Stimulated activated CD4-positive, alpha-beta T cell treated with anti-CD3 and anti-CD28 coated beads, TNF-alpha, amount 100 ng/mL, for 48 hours (primary cell): Measurements from ENCODE around the gene HNRNPUL1.
"Not testable (repeated sequence)": the region's sequence is repeated elsewhere in the genome, so short reads cannot be mapped to it uniquely, and the experiment has no call there.

ENCODE experiments used
- DNase-seq, 3 donors: peaks; one replicate each; pipeline ENCODE4 v3.0.0-alpha.2; 2020; ENCODE audit warnings: low read depth in 3 of 3

Gene HNRNPUL1

GRCh38 chr19:41276231-41276630 lies 12.1 kb downstream of the HNRNPUL1 start:
- no peak for DNase-seq

GRCh38 chr19:41278478-41278877 lies 14.3 kb downstream of the HNRNPUL1 start:
- DNase-seq = no peak

- DNase-seq = no peak
These were observed 24.7 kb downstream of the HNRNPUL1 start for GRCh38 chr19:41288673-41289530.

- not testable (repeated sequence) for DNase-seq
These were observed 25.6 kb downstream of the HNRNPUL1 start for GRCh38 chr19:41289814-41290213.

- DNase-seq = no peak
These were observed 30.2 kb downstream of the HNRNPUL1 start for GRCh38 chr19:41294393-41294792.

- DNase-seq = no peak
These were observed 31.3 kb downstream of the HNRNPUL1 start for GRCh38 chr19:41295499-41295898.

- DNase-seq = no peak
These were observed 32.3 kb downstream of the HNRNPUL1 start for GRCh38 chr19:41296433-41296871.

GRCh38 chr19:41297628-41298347 lies 33.6 kb downstream of the HNRNPUL1 start:
- no peak for DNase-seq

GRCh38 chr19:41298348-41298964 lies 34.3 kb downstream of the HNRNPUL1 start:
- no peak for DNase-seq

GRCh38 chr19:41299046-41299754 lies 35.0 kb downstream of the HNRNPUL1 start:
- no peak for DNase-seq

- no peak for DNase-seq
These were observed 35.5 kb downstream of the HNRNPUL1 start for GRCh38 chr19:41299755-41300089.

GRCh38 chr19:41300555-41300954 lies 36.4 kb downstream of the HNRNPUL1 start:
- no peak for DNase-seq

- DNase-seq = peak; percentile 43 to 64 (median 47)
These were observed 38.6 kb downstream of the HNRNPUL1 start for GRCh38 chr19:41302624-41303351.

- no peak for DNase-seq
These were observed 39.8 kb downstream of the HNRNPUL1 start for GRCh38 chr19:41303954-41304353.

GRCh38 chr19:41304706-41305483 lies 40.7 kb downstream of the HNRNPUL1 start:
- DNase-seq = no peak

- no peak for DNase-seq
These were observed 42.0 kb downstream of the HNRNPUL1 start for GRCh38 chr19:41305927-41306793.

- DNase-seq = no peak
These were observed 43.1 kb downstream of the HNRNPUL1 start for GRCh38 chr19:41307090-41307875.

- no peak for DNase-seq
These were observed 43.8 kb downstream of the HNRNPUL1 start for GRCh38 chr19:41307954-41308449.
